ENCODE results near the gene PDZD2.

Gene PDZD2

GRCh38 chr5:31753700-31754357 is 114.9 kb downstream of the PDZD2 start:
- DNase-seq (ENCODE audit: extremely low spot score): no peak
- CTCF ChIA-PET: interaction anchor here (1.1 to 1.2 kb wide), 2 partner anchors 21 to 339 kb away, joined by 3 to 4 read pairs; no protein-coding TSS in a partner anchor
- TF ChIP-seq CTCF (IDR thresholded peaks at IDR 0.05; ENCODE audit: control extremely low read depth, extremely low read depth, low read depth, missing control alignments): no peak
- POLR2A ChIA-PET: no interaction called here

GRCh38 chr5:31754358-31754704 is 115.4 kb downstream of the PDZD2 start:
- ChIA-PET POLR2A (no interaction called here), CTCF (interaction anchor here (1.1 to 1.2 kb wide), 2 partner anchors 21 to 339 kb away, joined by 3 to 4 read pairs; no protein-coding TSS in a partner anchor)
- no peak for TF ChIP-seq CTCF (IDR thresholded peaks at IDR 0.05; ENCODE audit: control extremely low read depth, extremely low read depth, low read depth, missing control alignments)
- no peak for DNase-seq (ENCODE audit: extremely low spot score)

GRCh38 chr5:31754741-31755675 is 116.1 kb downstream of the PDZD2 start:
- DNase-seq (ENCODE audit: extremely low spot score): no peak
- ChIA-PET CTCF (interaction anchor here (1.1 to 1.2 kb wide), 2 partner anchors 22 to 338 kb away, joined by 3 to 4 read pairs; no protein-coding TSS in a partner anchor), POLR2A (no interaction called here)
- TF ChIP-seq CTCF (IDR thresholded peaks at IDR 0.05; ENCODE audit: control extremely low read depth, extremely low read depth, low read depth, missing control alignments): no peak

GRCh38 chr5:31755676-31756230 is 116.8 kb downstream of the PDZD2 start:
- ChIA-PET CTCF (interaction anchor here (1.0 to 1.1 kb wide), 2 partner anchors 11 to 29 kb away, joined by 3 read pairs; no protein-coding TSS in a partner anchor), POLR2A (no interaction called here)
- TF ChIP-seq CTCF (IDR thresholded peaks at IDR 0.05; ENCODE audit: control extremely low read depth, extremely low read depth, low read depth, missing control alignments): no peak
- DNase-seq (ENCODE audit: extremely low spot score): no peak

GRCh38 chr5:31757806-31758205 is 118.9 kb downstream of the PDZD2 start:
- DNase-seq (ENCODE audit: extremely low spot score): no peak
- POLR2A ChIA-PET: no interaction called here
- no peak for TF ChIP-seq CTCF (IDR thresholded peaks at IDR 0.05; ENCODE audit: control extremely low read depth, extremely low read depth, low read depth, missing control alignments)
- CTCF ChIA-PET: interaction anchor here (1.4 kb wide), 1 partner anchor 12 kb away, joined by 4 read pairs; no protein-coding TSS in a partner anchor

- TF ChIP-seq CTCF (IDR thresholded peaks at IDR 0.05; ENCODE audit: control extremely low read depth, extremely low read depth, low read depth, missing control alignments): no peak
- ChIA-PET CTCF (no interaction called here), POLR2A (no interaction called here)
- no peak for DNase-seq (ENCODE audit: extremely low spot score)
Observed at GRCh38 chr5:31758803-31759425, 120.0 kb downstream of the PDZD2 start.

Data from GM10248 (cell line).